IMR-90 (cell line): ENCODE results near the gene DBP. TPM values are rescaled to one million over a fixed set of nuclear protein-coding genes. Genes with fewer than 3 reads are reported as not detected.
A peak's percentile ranks its signal among the peaks of the same experiment; 100 is the strongest.

Experiments
- ATAC-seq: fragments of 200-7000 bp; cut with Tn5 transposase; 2 replicates; pipeline ENCODE4 v1.9.1; 2020; ENCODE audit warnings: low read depth, mild to moderate bottlenecking, moderate library complexity
- BruUV-seq: library from RNA; stranded (reverse); fragments of 400-500 nt; replicated peaks from 2 replicates; lab custom pipeline; 2021; lab: Mats Ljungman, UMichigan
- CTCF ChIA-PET: fragments of 300-600 bp; formaldehyde crosslinking; extraction: SDS; loops from one replicate; lab custom pipeline; 2021; ENCODE audit warnings: antibody characterized with exemption; lab: Yijun Ruan, JAX
- POLR2A ChIA-PET: fragments of 300-600 bp; sonication (Branson Sonifier 250); formaldehyde crosslinking; loops from one replicate; lab custom pipeline; 2022; ENCODE audit warnings: antibody characterized with exemption; ENCODE audit not compliant: unreplicated experiment; lab: Charles Lee
- DNase-seq: peaks from one replicate; pipeline ENCODE4 v3.0.0; 2013
- H2AFZ ChIP-seq: replicated peaks from 2 replicates; pipeline ENCODE3; 2013; ENCODE audit warnings: low read length, mild to moderate bottlenecking; ENCODE audit not compliant: poor library complexity
- H2AK5ac ChIP-seq: 2 replicates; pipeline ENCODE4 v1.6.1; 2013; ENCODE audit warnings: low read depth, low read length, inconsistent platforms
- H2AK9ac ChIP-seq: replicated peaks from 2 replicates; pipeline ENCODE3; 2013; ENCODE audit warnings: mild to moderate bottlenecking, low read depth, low read length, moderate library complexity; ENCODE audit not compliant: poor library complexity
- H2BK120ac ChIP-seq: 2 replicates; pipeline ENCODE4 v1.6.1; 2013; ENCODE audit warnings: low read depth, low read length, inconsistent platforms
- H2BK15ac ChIP-seq: 3 replicates; pipeline ENCODE4 v1.6.1; 2013; ENCODE audit warnings: low read depth, low read length, inconsistent platforms
- H2BK20ac ChIP-seq: 2 replicates; pipeline ENCODE4 v1.6.1; 2013; ENCODE audit warnings: low read depth, mild to moderate bottlenecking, inconsistent platforms, low read length, moderate library complexity
- H2BK5ac ChIP-seq: 2 replicates; pipeline ENCODE4 v1.6.1; 2013; ENCODE audit warnings: mild to moderate bottlenecking, low read depth, low read length, inconsistent platforms; ENCODE audit not compliant: poor library complexity, severe bottlenecking
- H3K14ac ChIP-seq: replicated peaks from 2 replicates; pipeline ENCODE4 v1.6.1; 2013; ENCODE audit warnings: low read depth, low read length, inconsistent platforms
- H3K18ac ChIP-seq: 2 replicates; pipeline ENCODE4 v1.6.1; 2013; ENCODE audit warnings: low read depth, low read length, control low read depth
- H3K23ac ChIP-seq: 2 replicates; pipeline ENCODE4 v1.6.1; 2013; ENCODE audit warnings: low read depth, low read length, inconsistent platforms
- H3K27ac ChIP-seq: 2 replicates; pipeline ENCODE4 v1.5.1; 2013; ENCODE audit warnings: mild to moderate bottlenecking, control low read depth, low read length; ENCODE audit not compliant: insufficient read depth
- H3K27me3 ChIP-seq: 2 replicates; pipeline ENCODE4 v1.6.1; 2013; ENCODE audit warnings: low read length; ENCODE audit not compliant: control insufficient read depth, insufficient read depth
- H3K36me3 ChIP-seq: 2 replicates; pipeline ENCODE4 v1.6.1; 2013; ENCODE audit warnings: low read length, mixed read lengths; ENCODE audit not compliant: control insufficient read depth, insufficient read depth
- H3K4ac ChIP-seq: 2 replicates; pipeline ENCODE4 v1.6.1; 2013; ENCODE audit warnings: low read depth, low read length, inconsistent platforms
- H3K4me1 ChIP-seq: 2 replicates; pipeline ENCODE4 v1.6.1; 2013; ENCODE audit warnings: low read length, mixed read lengths; ENCODE audit not compliant: control insufficient read depth, insufficient read depth
- H3K4me2 ChIP-seq: 2 replicates; pipeline ENCODE4 v1.6.1; 2013; ENCODE audit warnings: low read depth, mild to moderate bottlenecking, control low read depth, low read length, moderate library complexity
- H3K4me3 ChIP-seq: 2 replicates; pipeline ENCODE4 v1.5.1; 2013; ENCODE audit warnings: low read depth, mild to moderate bottlenecking, control low read depth, low read length, moderate library complexity; ENCODE audit not compliant: insufficient read depth
- H3K56ac ChIP-seq: 2 replicates; pipeline ENCODE4 v1.6.1; 2013; ENCODE audit warnings: low read length, inconsistent platforms; ENCODE audit not compliant: insufficient read depth; ENCODE audit errors: extremely low read depth
- H3K79me1 ChIP-seq, 2 experiments: 2 replicates each; pipeline ENCODE4 v1.6.1; 2013; ENCODE audit warnings: low read length in 2 of 2, inconsistent platforms in 1 of 2, low read depth in 1 of 2
- H3K9ac ChIP-seq: 2 replicates; pipeline ENCODE4 v1.6.1; 2013; ENCODE audit warnings: low read depth, low read length, control low read depth
- H3K9me1 ChIP-seq: 2 replicates; pipeline ENCODE4 v1.6.1; 2013; ENCODE audit warnings: low read length, inconsistent platforms; ENCODE audit not compliant: insufficient read depth
- H3K9me3 ChIP-seq: 2 replicates; pipeline ENCODE4 v1.6.1; 2013; ENCODE audit warnings: low read length; ENCODE audit not compliant: control insufficient read depth, insufficient read depth
- H4K20me1 ChIP-seq: 2 replicates; pipeline ENCODE4 v1.6.1; 2013; ENCODE audit warnings: low read length, inconsistent platforms; ENCODE audit not compliant: insufficient read depth
- H4K5ac ChIP-seq: 2 replicates; pipeline ENCODE4 v1.6.1; 2013; ENCODE audit warnings: mild to moderate bottlenecking, low read depth, low read length, control low read depth
- H4K8ac ChIP-seq, 2 experiments: 2 replicates each; pipeline ENCODE4 v1.6.1; 2013; ENCODE audit warnings: low read depth in 2 of 2, low read length in 2 of 2, control low read depth in 1 of 2, inconsistent platforms in 1 of 2
- H4K91ac ChIP-seq: 2 replicates; pipeline ENCODE4 v1.6.1; 2013; ENCODE audit warnings: low read depth, low read length, inconsistent platforms; ENCODE audit not compliant: insufficient read depth
- CTCF ChIP-seq: conservative IDR thresholded peaks from 2 replicates; pipeline ENCODE4 v1.5.1; 2012; ENCODE audit warnings: mild to moderate bottlenecking, low read depth, low read length, improper control_type of control experiment
- MAFK ChIP-seq: IDR thresholded peaks from 2 replicates; pipeline ENCODE4 v1.6.1; 2012; ENCODE audit warnings: low read depth, low read length, improper control_type of control experiment
- RAD21 ChIP-seq: IDR thresholded peaks from 2 replicates; pipeline ENCODE4 v1.6.1; 2012; ENCODE audit warnings: low read length, improper control_type of control experiment
- WGBS, 2 experiments: methylation state at CpG; one replicate each; pipeline versions ENCODE4 v1.1.5 to v1.1.7; 2013; ENCODE audit warnings: missing lambda C conversion rate in 2 of 2; ENCODE audit not compliant: insufficient read length in 1 of 2; ENCODE audit errors: extremely low coverage in 2 of 2; 5-methylcytosine and 5-hydroxymethylcytosine counted together
- dilution Hi-C: fragments of 300-500 bp; cut with HindIII; formaldehyde crosslinking; loops from one replicate; pipeline ENCODE4 v1.14.3; 2018; ENCODE audit warnings: low sequenced_read_pairs; ENCODE audit not compliant: unreplicated experiment
- in situ Hi-C: fragments of 300-500 bp; cut with MboI; formaldehyde crosslinking; loops from 3 replicates; pipeline ENCODE4 v1.14.3; 2019; ENCODE audit warnings: low sequenced_read_pairs, inconsistent platforms, mixed read lengths
- intact Hi-C: fragments of 100-400 bp; cut with micrococcal nuclease; formaldehyde crosslinking; loops from 2 replicates; pipeline ENCODE4 v1.10.0; 2022
- polyA plus RNA-seq, 3 experiments: library from polyadenylated mRNA; depleted of rRNA; stranded (reverse); fragments of >200 nt; gene quantifications; 2 replicates each; pipeline ENCODE4 v1.2.3, GENCODE V29; 2012; ENCODE audit warnings: low replicate concordance in 1 of 3
- total RNA-seq: library from RNA; depleted of rRNA; stranded (reverse); fragments of >200 nt; gene quantifications from 2 replicates; pipeline ENCODE4 v1.2.3, GENCODE V29; 2012

DBP gene
- total and polyA plus RNA-seq, 2 of the 4 experiments (the other 2 are of a cell fraction), result 3.0 to 3.6 TPM

GRCh38 chr19:48591021-48591420, 46.2 kb downstream of the DBP start:
- H3K27me3 ChIP-seq, result no peaks in the 10 kb centered on the region; the same call in 1 of the 2 replicates
- no peak overlapping the region for H2AK9ac ChIP-seq
- no peak overlapping the region for H2BK120ac ChIP-seq
- no peak overlapping the region for H2AFZ ChIP-seq
- H3K14ac ChIP-seq, result no peak overlapping the region
- no peak overlapping the region for H2BK15ac ChIP-seq
- peak overlapping the region; percentile 1; the same call in 1 of the 2 replicates for H2AK5ac ChIP-seq
- ChIA-PET CTCF (no interaction called here), POLR2A (no interaction called here)
- no peak overlapping the region for H3K56ac ChIP-seq
- intact Hi-C loops, result no loop called here
- H4K91ac ChIP-seq, result no peak overlapping the region
- no peaks in the 10 kb centered on the region for H3K9me1 ChIP-seq
- no peak overlapping the region for H2BK20ac ChIP-seq
- DNase-seq (no peak), ATAC-seq (no peak)
- H3K79me1 ChIP-seq, result no peaks in the 10 kb centered on the region
- H4K20me1 ChIP-seq, result no peaks in the 10 kb centered on the region
- no peak overlapping the region for H3K23ac ChIP-seq
- dilution Hi-C loops, result no loop called here
- H2BK5ac ChIP-seq, result no peak overlapping the region
- in situ Hi-C loops, result no loop called here
- H3K9ac ChIP-seq, result no peak overlapping the region
- H3K4me1 ChIP-seq, result no peaks in the 10 kb centered on the region; the same call in 1 of the 2 replicates
- no peak overlapping the region for H3K27ac ChIP-seq
- no peak overlapping the region for H3K4me2 ChIP-seq
- no TSS peak for BruUV-seq
- H3K9me3 ChIP-seq, result no peaks in the 10 kb centered on the region
- no peak overlapping the region for H4K5ac ChIP-seq
- no peaks in the 10 kb centered on the region for H3K36me3 ChIP-seq
- H3K4me3 ChIP-seq, result no peak overlapping the region
- TF ChIP-seq MAFK, result no peak
- TF ChIP-seq RAD21, result peak; percentile 30
- TF ChIP-seq CTCF, result peak; percentile 33
- WGBS, 2 experiments, result 100% methylated on average over 2 of the region's 5 CpGs; no CpG with 5 or more reads in 1 of the 2 experiments
- H3K4ac ChIP-seq, result no peak overlapping the region
- no peak overlapping the region for H3K18ac ChIP-seq
- no peak overlapping the region for H4K8ac ChIP-seq
